Right lobe of liver (tissue), 6 donors: Measurements from ENCODE around the gene NFASC. TPM values are rescaled to one million over a fixed set of nuclear protein-coding genes. Genes with fewer than 3 reads are reported as not detected.

Experiments used
- ATAC-seq, 4 donors: fragments of 200-7000 bp; cut with Tn5 transposase; one replicate each; pipeline ENCODE4 v1.9.1; 2020; ENCODE audit warnings: mild to moderate bottlenecking in 4 of 4, moderate library complexity in 4 of 4
- DNase-seq, 3 donors: peaks; one replicate each; pipeline ENCODE4 v3.0.0-alpha.2; 2020
- H3K27ac ChIP-seq, 3 donors: fragments of 200-600 bp; one replicate each; pipeline ENCODE4 v1.8.0; 2022
- H3K27me3 ChIP-seq, 2 donors: fragments of 200-600 bp; one replicate each; pipeline ENCODE4 v1.8.0; 2022
- H3K36me3 ChIP-seq, 4 donors: fragments of 200-600 bp; sonication (generic) in 1 of 4; one replicate each; pipeline versions ENCODE4 v1.5.1 to v1.8.0; 2017 to 2022; ENCODE audit warnings: control low read depth in 1 of 4
- H3K4me1 ChIP-seq, 4 donors: fragments of 200-600 bp; sonication (generic) in 1 of 4; one replicate each; pipeline versions ENCODE4 v1.5.1 to v1.8.0; 2017 to 2022; ENCODE audit warnings: control low read depth in 1 of 4
- H3K4me3 ChIP-seq, 3 donors: fragments of 200-600 bp; one replicate each; pipeline ENCODE4 v1.8.0; 2022
- H3K9me3 ChIP-seq, 4 donors: fragments of 200-600 bp; sonication (generic) in 1 of 4; one replicate each; pipeline versions ENCODE4 v1.5.1 to v1.8.0; 2017 to 2022; ENCODE audit warnings: control low read depth in 1 of 4
- CTCF ChIP-seq, 4 donors: fragments of 200-600 bp in 3 of 4; fragments of 450-650 bp in 1 of 4; IDR thresholded peaks; one replicate each; pipeline versions ENCODE4 v1.5.1 to v1.8.0; 2016 to 2022; ENCODE audit warnings: antibody characterized with exemption in 4 of 4, mild to moderate bottlenecking in 2 of 4
- POLR2A ChIP-seq: fragments of 450-650 bp; IDR thresholded peaks from one replicate; pipeline ENCODE4 v1.6.1; 2017; ENCODE audit warnings: antibody characterized with exemption, mild to moderate bottlenecking
- WGBS: methylation state at CpG from one replicate; pipeline ENCODE4 v1.1.6; 2018; ENCODE audit warnings: low coverage, low lambda C conversion rate; ENCODE audit not compliant: insufficient coverage; ENCODE audit errors: missing lambda C conversion rate; 5-methylcytosine and 5-hydroxymethylcytosine counted together
- intact Hi-C, 2 donors: fragments of 100-400 bp; cut with DNase I; formaldehyde crosslinking; loops; one replicate each; pipeline versions ENCODE4 v1.11.2 to v1.14.1; 2022
- total RNA-seq, 6 experiments: library from RNA; depleted of rRNA in 2 of 6; stranded (reverse); fragments of >200 nt in 2 of 6; fragmentation: NEBNext Ultra II Directional in 3 of 6; extraction: Animal tissue kit (Norgen Biotek cat#: 25700) in 3 of 6; gene quantifications; one replicate each; pipeline versions ENCODE4 v1.1.0 to v1.2.4, GENCODE V29; 2016 to 2023
- donor health status: DM: no; HTN: yes; CAD: no.
- donor health status: DM: no; HTN: no; CAD: no.
- donor health status: DM: no; HTN: no; CAD: no.
- donor health status: DM: no; HTN: yes; CAD: no.
- donor health status: DM: no; HTN: yes; CAD: no.

Gene NFASC
- total RNA-seq, 6 experiments from 2014 or later, result 3.2 to 7.8 (median 5.6) TPM

- Histone ChIP-seq H3K36me3 (no peaks in the 10 kb centered on the region), H3K4me1 (no peaks in the 10 kb centered on the region), H3K27me3 (no peaks in the 10 kb centered on the region), H3K9me3 (no peaks in the 10 kb centered on the region), H3K27ac (no peak overlapping the region), H3K4me3 (no peak overlapping the region)
- intact Hi-C loops, result loop anchor here (5.0 to 10.0 kb wide), 2 partner anchors 77 to 190 kb away; no protein-coding TSS in a partner anchor
- 60% methylated on average over 2 of the region's 11 CpGs for WGBS
- TF ChIP-seq CTCF (IDR thresholded peaks at IDR 0.05) (no peak), POLR2A (no peak)
- no peak for ATAC-seq
- peak in 1 of 3 donors; percentile 38 for DNase-seq
Measured at GRCh38 chr1:205064301-205064700, 193.6 kb downstream of the NFASC start.

GRCh38 chr1:205064741-205065316, 194.2 kb downstream of the NFASC start:
- Histone ChIP-seq H3K9me3 (no peaks in the 10 kb centered on the region), H3K4me3 (no peak overlapping the region), H3K4me1 (no peaks in the 10 kb centered on the region), H3K36me3 (no peaks in the 10 kb centered on the region), H3K27ac (no peak overlapping the region), H3K27me3 (no peaks in the 10 kb centered on the region)
- WGBS, result 68% methylated on average over 8 of the region's 9 CpGs
- ATAC-seq (no peak), DNase-seq (peak in 1 of 3 donors; percentile 32)
- intact Hi-C loops, result loop anchor here (5.0 to 10.0 kb wide), 2 partner anchors 78 to 190 kb away; no protein-coding TSS in a partner anchor
- TF ChIP-seq POLR2A, result no peak
- no peak for TF ChIP-seq CTCF (IDR thresholded peaks at IDR 0.05)

- Histone ChIP-seq H3K27me3 (no peaks in the 10 kb centered on the region), H3K27ac (no peak overlapping the region), H3K36me3 (no peaks in the 10 kb centered on the region), H3K4me1 (no peaks in the 10 kb centered on the region), H3K4me3 (no peak overlapping the region), H3K9me3 (no peaks in the 10 kb centered on the region)
- TF ChIP-seq POLR2A (no peak), CTCF (IDR thresholded peaks at IDR 0.05) (no peak)
- ATAC-seq, result no peak
- 65% methylated on average over 5 of the region's 14 CpGs for WGBS
- intact Hi-C loops, result loop anchor here in 1 of 2 donors (10.0 kb wide), 1 partner anchor 189 kb away; no protein-coding TSS in a partner anchor
- peak in 1 of 3 donors; percentile 38 for DNase-seq
Measured at GRCh38 chr1:205065666-205066065, 195.0 kb downstream of the NFASC start.

GRCh38 chr1:205066141-205066818, 195.6 kb downstream of the NFASC start:
- H3K27me3 ChIP-seq, result no peaks in the 10 kb centered on the region
- TF ChIP-seq CTCF (IDR thresholded peaks at IDR 0.05), result peak in 1 of 4 donors; percentile 11
- no peak for TF ChIP-seq POLR2A
- no peak overlapping the region for H3K27ac ChIP-seq
- 41% methylated on average over 4 of the region's 13 CpGs for WGBS
- no peaks in the 10 kb centered on the region for H3K36me3 ChIP-seq
- ATAC-seq (no peak), DNase-seq (peak in 1 of 3 donors; percentile 43)
- no peak overlapping the region for H3K4me3 ChIP-seq
- H3K9me3 ChIP-seq, result no peaks in the 10 kb centered on the region
- intact Hi-C loops, result loop anchor here in 1 of 2 donors (10.0 kb wide), 1 partner anchor 189 kb away; no protein-coding TSS in a partner anchor
- H3K4me1 ChIP-seq, result no peaks in the 10 kb centered on the region
